Mesothelial cell of epicardium (in vitro differentiated cells): ENCODE measurements around the gene FRMD4A. TPM values are rescaled to one million over a fixed set of nuclear protein-coding genes. Genes with fewer than 3 reads are reported as not detected.

Source experiments
- DNase-seq, 2 experiments: peaks; one replicate each; pipeline ENCODE4 v3.0.0; 2021; ENCODE audit warnings: low spot score in 2 of 2; ENCODE audit not compliant: unreplicated experiment in 2 of 2
- H3K27ac Mint-ChIP-seq: 2 replicates; pipeline ENCODE4 v1.8.0; 2021; ENCODE audit warnings: mixed read lengths
- H3K27me3 Mint-ChIP-seq: 2 replicates; pipeline ENCODE4 v1.8.0; 2021; ENCODE audit warnings: low read depth, mixed read lengths
- H3K36me3 Mint-ChIP-seq: 2 replicates; pipeline ENCODE4 v1.8.0; 2021; ENCODE audit warnings: mixed read lengths
- H3K4me1 Mint-ChIP-seq: 2 replicates; pipeline ENCODE4 v1.8.0; 2021; ENCODE audit warnings: mixed read lengths
- H3K4me3 Mint-ChIP-seq: 2 replicates; pipeline ENCODE4 v1.8.0; 2021; ENCODE audit warnings: mild to moderate bottlenecking, moderate library complexity, mixed read lengths
- H3K9me3 Mint-ChIP-seq: 2 replicates; pipeline ENCODE4 v1.8.0; 2021; ENCODE audit warnings: mixed read lengths
- total RNA-seq: library from RNA; stranded (reverse); gene quantifications from 3 replicates; pipeline ENCODE4 v1.2.1, GENCODE V29; 2021
- TF ChIP-seq, protein P1 (sequence below): fragments of 200-600 bp; sonication (generic); IDR thresholded peaks from one replicate; pipeline ENCODE4 v1.5.0; 2021; ENCODE audit warnings: antibody characterized with exemption; ENCODE audit not compliant: unreplicated experiment

Gene FRMD4A
- total RNA-seq, 1 donor from 2014 or later = 45.0 TPM

DNA sequence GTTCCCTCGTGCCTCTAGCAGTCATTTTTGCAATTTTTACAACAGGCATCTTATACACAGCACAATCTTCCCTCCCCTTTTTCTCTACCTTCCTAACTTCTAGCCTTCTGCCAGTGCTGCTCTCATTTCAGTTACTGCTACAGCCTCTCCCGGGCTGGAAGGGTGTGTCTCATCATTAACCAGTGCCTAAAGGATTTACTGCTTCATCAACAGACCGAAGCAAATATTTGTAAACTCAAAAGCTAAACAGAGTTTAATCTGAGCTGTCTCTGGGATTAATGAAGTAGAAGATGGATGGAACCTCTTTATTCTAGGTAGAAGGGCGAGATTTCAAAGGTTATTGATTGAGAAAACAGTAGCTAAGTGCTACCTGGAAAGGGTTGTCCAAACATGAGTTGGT, 649.6 kb downstream of the FRMD4A start:
- Mint-ChIP-seq H3K27ac (no peak overlapping the region), H3K4me1 (peaks cover 29% of the 10 kb centered on the region), H3K27me3 (no peaks in the 10 kb centered on the region), H3K36me3 (peaks cover 17% of the 10 kb centered on the region), H3K9me3 (no peaks in the 10 kb centered on the region), H3K4me3 (no peak overlapping the region)
- no peak for DNase-seq
- TF ChIP-seq, protein P1, sequence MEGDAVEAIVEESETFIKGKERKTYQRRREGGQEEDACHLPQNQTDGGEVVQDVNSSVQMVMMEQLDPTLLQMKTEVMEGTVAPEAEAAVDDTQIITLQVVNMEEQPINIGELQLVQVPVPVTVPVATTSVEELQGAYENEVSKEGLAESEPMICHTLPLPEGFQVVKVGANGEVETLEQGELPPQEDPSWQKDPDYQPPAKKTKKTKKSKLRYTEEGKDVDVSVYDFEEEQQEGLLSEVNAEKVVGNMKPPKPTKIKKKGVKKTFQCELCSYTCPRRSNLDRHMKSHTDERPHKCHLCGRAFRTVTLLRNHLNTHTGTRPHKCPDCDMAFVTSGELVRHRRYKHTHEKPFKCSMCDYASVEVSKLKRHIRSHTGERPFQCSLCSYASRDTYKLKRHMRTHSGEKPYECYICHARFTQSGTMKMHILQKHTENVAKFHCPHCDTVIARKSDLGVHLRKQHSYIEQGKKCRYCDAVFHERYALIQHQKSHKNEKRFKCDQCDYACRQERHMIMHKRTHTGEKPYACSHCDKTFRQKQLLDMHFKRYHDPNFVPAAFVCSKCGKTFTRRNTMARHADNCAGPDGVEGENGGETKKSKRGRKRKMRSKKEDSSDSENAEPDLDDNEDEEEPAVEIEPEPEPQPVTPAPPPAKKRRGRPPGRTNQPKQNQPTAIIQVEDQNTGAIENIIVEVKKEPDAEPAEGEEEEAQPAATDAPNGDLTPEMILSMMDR = no peak

- H3K4me1 Mint-ChIP-seq = peaks cover 16% of the 10 kb centered on the region
- H3K36me3 Mint-ChIP-seq = peaks cover 21% of the 10 kb centered on the region
- TF ChIP-seq, protein P1 = no peak
- no peak overlapping the region for H3K4me3 Mint-ChIP-seq
- H3K27me3 Mint-ChIP-seq = no peaks in the 10 kb centered on the region
- H3K27ac Mint-ChIP-seq = no peak overlapping the region
- DNase-seq = no peak
- no peaks in the 10 kb centered on the region for H3K9me3 Mint-ChIP-seq
These were observed 652.5 kb downstream of the FRMD4A start for GRCh38 chr10:13678101-13678843.

- H3K9me3 Mint-ChIP-seq = no peaks in the 10 kb centered on the region
- DNase-seq = no peak
- H3K4me3 Mint-ChIP-seq = no peak overlapping the region
- peak overlapping the region; percentile 57 for H3K27ac Mint-ChIP-seq
- TF ChIP-seq, protein P1 = no peak
- H3K36me3 Mint-ChIP-seq = peaks cover 14% of the 10 kb centered on the region
- H3K27me3 Mint-ChIP-seq = no peaks in the 10 kb centered on the region
- peaks cover 29% of the 10 kb centered on the region for H3K4me1 Mint-ChIP-seq
These were observed 655.8 kb downstream of the FRMD4A start for GRCh38 chr10:13674645-13675588.

DNA sequence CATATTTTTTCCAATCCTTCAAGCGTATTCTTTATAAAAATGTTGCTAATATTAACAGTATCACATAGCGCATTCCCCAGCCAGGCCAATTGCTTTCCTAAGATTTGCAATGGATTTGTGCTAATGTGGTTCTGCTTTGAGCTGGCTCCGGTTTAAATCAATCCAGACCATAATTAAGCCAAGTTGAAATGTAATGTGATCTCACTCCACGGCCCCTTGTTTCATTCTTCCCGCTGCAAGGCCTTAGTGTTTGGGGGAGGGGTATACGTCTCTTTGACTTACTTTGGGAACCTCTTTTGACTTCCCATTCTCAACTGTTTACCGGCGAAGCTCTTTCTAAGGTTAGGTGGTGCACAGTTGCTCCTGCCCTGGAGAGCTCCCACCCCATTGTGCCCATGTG, 657.6 kb downstream of the FRMD4A start:
- H3K4me1 Mint-ChIP-seq = peaks cover 29% of the 10 kb centered on the region
- H3K36me3 Mint-ChIP-seq = peaks cover 21% of the 10 kb centered on the region
- H3K4me3 Mint-ChIP-seq = no peak overlapping the region
- no peaks in the 10 kb centered on the region for H3K27me3 Mint-ChIP-seq
- TF ChIP-seq, protein P1 = no peak
- DNase-seq = no peak
- H3K27ac Mint-ChIP-seq = peak overlapping the region; percentile 90
- no peaks in the 10 kb centered on the region for H3K9me3 Mint-ChIP-seq

GRCh38 chr10:13672548-13672947, 658.2 kb downstream of the FRMD4A start:
- Mint-ChIP-seq H3K4me1 (peaks cover 29% of the 10 kb centered on the region), H3K9me3 (no peaks in the 10 kb centered on the region), H3K27ac (peak overlapping the region; percentile 90), H3K36me3 (peaks cover 22% of the 10 kb centered on the region), H3K4me3 (peak overlapping the region; percentile 24), H3K27me3 (no peaks in the 10 kb centered on the region)
- DNase-seq = peak in 1 of 2 experiments; percentile 41
- TF ChIP-seq, protein P1 = no peak
